HG02798 (cell line): ENCODE data around the gene ZNF566.

Experiments used
- ATAC-seq: cut with Tn5 transposase; IDR thresholded peaks from one replicate; pipeline ENCODE4 v1.9.1; 2021; ENCODE audit warnings: mild to moderate bottlenecking; ENCODE audit not compliant: unreplicated experiment, poor library complexity

ZNF566 gene

DNA sequence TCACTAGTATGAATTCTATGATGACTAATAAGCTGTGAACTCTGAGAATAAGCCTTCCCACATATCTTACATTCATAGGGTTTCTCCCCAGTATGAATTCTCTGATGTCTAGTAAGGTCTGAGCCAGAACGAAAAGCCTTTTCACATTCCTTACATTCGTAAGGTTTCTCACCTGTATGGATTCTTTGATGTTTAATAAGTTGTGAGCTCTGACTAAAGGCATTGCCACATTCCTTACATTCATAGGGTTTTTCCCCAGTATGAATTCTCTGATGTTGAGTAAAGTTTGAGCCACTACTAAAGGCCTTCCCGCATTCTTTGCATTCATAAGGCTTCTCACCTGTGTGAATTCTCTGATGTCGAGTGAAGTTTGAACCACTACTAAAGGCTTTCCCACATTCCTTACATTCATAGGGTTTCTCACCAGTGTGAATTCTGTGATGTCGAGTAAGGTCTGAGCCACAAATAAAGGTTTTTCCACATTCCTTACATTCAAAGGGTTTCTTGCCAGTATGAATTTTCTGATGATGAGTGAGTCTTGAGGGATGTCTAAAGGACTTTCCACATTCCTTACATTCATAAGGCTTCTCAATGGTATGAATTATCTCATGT lies 40.2 kb downstream of the ZNF566 start:
- ATAC-seq: no peak

GRCh38 chr19:36441339-36441738 lies 48.0 kb downstream of the ZNF566 start:
- ATAC-seq: no peak

- no peak for ATAC-seq
These were observed 52.8 kb downstream of the ZNF566 start for GRCh38 chr19:36436531-36436930.

GRCh38 chr19:36423925-36424324 lies 65.4 kb downstream of the ZNF566 start:
- no peak for ATAC-seq

DNA sequence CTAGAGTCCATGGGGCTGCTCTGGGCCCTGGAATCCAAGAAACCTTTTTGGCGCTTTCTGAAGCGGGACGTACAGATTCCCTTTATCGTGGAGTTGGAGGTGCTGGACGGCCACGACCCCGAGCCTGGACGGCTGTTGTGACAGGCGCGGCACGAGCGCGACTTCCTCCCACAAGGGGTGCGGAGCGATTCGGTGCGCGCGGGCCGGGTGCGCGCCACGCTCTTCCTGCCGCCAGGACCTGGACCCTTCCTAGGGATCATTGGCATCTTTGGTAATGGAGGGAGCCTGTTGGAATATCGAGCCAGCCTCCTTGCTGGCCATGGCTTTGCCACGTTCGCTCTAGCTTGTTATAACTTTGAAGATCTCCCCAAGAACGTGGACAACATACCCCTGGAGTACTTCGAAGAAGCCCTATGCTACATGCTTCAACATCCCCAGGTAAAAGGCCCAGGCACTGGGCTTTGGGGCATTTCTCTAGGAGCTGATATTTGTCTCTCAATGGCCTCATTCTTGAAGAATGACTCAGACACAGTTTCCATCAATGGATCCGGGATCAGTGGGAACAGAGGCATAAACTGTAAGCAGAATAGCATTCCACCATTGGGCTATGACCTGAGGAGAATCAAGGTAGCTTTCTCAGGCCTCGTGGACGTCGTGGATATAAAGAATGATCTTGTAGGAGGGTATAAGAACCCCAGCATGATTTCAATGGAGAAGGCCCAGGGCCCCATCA lies 67.4 kb downstream of the ZNF566 start:
- ATAC-seq: no peak

GRCh38 chr19:36420961-36421748 lies 68.2 kb downstream of the ZNF566 start:
- ATAC-seq: no peak

- ATAC-seq: peak; percentile 96
These were observed 70.9 kb downstream of the ZNF566 start, which contains the start of gene ZFP82 for GRCh38 chr19:36418287-36419001. Gene ZFP82, minus strand, starts transcription at chr19:36418644. Its CDS starts 8,855 bp downstream, at chr19:36409789.

DNA sequence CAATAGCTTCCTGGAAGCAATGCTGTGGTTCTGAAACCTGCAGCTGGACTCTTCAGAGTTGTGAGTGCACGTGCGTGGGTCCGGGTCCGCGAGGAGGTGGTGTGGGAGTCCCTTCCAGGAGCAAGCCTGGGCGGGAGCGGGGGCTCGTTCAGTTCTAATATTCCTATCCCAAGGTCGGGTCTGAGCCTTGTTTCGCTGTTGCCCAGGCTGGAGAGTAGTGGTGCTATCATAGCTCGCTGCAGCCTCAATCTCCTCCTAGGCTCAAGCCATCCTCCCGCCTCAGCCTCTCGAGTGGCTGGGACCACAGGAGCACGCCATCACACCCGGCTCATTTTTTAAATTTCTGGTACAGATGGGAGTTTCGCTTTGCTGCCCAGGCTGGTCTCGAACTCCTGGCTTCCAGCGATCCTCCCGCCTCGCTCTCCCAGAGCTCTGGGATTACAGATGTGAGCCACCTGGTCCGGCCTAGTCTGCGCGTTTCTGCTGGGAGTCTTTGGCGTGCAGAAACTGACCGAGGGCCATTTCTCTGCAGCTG lies 71.5 kb downstream of the ZNF566 start:
- no peak for ATAC-seq

DNA sequence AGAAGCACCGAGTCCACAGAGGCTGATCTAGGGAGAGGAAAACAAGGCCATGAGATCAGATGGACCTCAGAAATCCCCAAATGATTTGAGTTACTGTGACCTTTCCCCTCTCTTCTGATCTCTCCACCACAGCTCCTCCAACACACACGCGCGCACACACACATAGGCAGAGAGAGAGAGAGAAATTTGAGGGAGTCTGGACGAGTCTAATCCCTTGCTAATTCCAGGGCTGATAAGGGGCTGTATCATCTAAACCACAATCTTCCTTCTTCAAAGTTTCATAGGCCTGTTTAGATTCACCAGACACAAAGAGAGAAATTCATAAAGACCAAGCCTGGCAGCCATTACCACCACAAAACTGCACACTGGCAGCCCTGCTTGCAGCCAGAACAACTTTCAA lies 79.5 kb downstream of the ZNF566 start:
- no peak for ATAC-seq

GRCh38 chr19:36408101-36408500 lies 81.3 kb downstream of the ZNF566 start:
- no peak for ATAC-seq

- no peak for ATAC-seq
These were observed 84.9 kb downstream of the ZNF566 start for GRCh38 chr19:36404498-36404897.

- ATAC-seq: no peak
These were observed 87.9 kb downstream of the ZNF566 start for GRCh38 chr19:36401475-36401874.

GRCh38 chr19:36398571-36398970 lies 90.8 kb downstream of the ZNF566 start:
- no peak for ATAC-seq
